GM12872 (cell line): ENCODE data around the gene KCNJ10.
A peak's percentile ranks its signal among the peaks of the same experiment; 100 is the strongest.

Experiments
- TF ChIP-seq, protein P1 (sequence below): IDR thresholded peaks from 3 replicates; pipeline ENCODE4 v1.5.1; 2011; ENCODE audit warnings: low read depth, mild to moderate bottlenecking, low read length, moderate library complexity; ENCODE audit not compliant: insufficient read depth

The KCNJ10 gene

GRCh38 chr1:160080381-160081100, 10.6 kb upstream of the KCNJ10 start:
- TF ChIP-seq, protein P1, sequence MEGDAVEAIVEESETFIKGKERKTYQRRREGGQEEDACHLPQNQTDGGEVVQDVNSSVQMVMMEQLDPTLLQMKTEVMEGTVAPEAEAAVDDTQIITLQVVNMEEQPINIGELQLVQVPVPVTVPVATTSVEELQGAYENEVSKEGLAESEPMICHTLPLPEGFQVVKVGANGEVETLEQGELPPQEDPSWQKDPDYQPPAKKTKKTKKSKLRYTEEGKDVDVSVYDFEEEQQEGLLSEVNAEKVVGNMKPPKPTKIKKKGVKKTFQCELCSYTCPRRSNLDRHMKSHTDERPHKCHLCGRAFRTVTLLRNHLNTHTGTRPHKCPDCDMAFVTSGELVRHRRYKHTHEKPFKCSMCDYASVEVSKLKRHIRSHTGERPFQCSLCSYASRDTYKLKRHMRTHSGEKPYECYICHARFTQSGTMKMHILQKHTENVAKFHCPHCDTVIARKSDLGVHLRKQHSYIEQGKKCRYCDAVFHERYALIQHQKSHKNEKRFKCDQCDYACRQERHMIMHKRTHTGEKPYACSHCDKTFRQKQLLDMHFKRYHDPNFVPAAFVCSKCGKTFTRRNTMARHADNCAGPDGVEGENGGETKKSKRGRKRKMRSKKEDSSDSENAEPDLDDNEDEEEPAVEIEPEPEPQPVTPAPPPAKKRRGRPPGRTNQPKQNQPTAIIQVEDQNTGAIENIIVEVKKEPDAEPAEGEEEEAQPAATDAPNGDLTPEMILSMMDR: no peak

DNA sequence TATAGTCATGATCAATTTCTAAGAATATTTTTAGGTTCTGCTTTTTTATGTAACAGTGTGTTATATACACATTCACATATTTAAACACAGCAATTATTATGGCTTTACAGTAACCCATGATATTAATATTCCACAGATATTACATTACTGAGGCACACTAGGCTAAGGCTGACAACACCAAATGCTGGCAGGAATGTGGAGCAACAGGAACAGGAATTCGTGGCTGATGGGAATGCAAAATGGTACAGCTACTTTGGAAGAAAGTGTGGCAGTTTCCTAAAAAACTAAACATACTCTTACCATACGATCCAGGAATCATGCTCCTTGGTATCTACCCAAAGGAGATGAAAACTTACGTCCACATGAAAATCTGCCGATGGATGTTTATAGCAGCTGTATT, 9.5 kb upstream of the KCNJ10 start:
- TF ChIP-seq, protein P1: no peak

DNA sequence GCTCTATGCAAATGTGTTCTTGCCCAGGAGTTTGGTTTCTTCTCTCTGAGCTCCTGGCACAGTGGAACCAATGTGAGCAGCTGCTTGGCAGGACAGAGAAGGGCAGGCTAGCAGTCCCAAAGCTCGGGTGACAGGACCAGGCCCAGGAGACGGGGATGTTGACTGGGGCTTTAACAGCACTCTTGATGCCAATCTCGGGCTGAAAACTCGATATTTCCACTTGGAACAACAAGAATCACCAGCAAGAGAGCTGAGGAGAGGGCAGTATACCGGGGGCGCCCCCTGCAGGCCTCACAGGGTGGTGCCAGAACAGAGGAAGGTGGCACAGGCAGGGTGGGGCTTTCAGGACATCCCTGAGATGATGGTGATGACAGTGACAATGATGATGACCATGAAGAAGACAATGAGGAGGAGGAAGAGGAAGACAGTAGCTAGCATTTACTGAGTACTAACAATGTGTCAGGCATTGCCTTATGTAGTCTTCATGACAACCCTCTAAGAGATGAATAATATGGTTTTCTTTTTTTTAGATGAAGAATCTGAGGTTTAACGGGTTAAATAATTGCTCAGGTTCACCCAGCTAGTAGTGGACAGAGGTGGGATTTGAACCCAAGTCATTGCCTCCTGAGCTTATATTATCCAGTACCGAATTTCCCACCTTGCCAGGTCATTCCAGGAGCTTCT, 8.7 kb upstream of the KCNJ10 start:
- TF ChIP-seq, protein P1: peak; percentile 90

DNA sequence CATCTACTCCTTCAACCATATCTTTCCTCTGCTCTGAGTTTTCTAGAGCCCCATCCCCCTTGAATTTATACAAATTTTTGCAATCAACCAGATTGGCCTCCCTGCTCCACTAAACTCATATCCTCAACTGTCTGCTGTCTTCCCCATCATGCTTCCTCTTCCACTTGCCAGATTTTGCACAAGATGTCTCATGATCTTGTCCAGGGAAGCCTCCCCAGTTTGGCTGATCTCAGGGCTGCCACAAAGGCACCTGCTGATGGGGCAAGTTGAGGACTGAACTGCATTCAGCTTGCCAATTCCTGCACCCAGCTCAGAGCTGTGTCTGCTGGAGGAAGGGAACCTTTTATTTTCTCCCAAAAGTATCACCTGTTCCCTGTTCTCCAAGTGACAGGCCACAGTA, 7.5 kb upstream of the KCNJ10 start:
- TF ChIP-seq, protein P1: no peak

DNA sequence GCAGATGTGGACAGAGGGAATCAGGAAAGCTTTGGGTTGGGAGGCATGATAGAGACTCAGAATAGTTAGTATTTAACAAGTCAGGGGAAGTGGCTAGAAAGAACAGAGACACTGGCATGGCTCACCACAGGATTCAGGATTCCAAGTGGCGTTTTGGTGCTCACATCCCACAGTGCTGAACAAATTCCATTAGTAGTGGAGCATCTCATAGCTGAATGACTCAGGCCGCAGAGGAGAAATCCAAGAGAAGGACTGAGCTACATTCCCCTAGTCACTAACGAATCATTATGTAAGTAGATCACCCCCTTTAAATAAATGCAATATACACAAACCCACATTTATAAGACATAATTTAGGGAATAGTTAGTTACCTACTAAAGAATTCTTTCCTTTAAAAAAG, 6.3 kb upstream of the KCNJ10 start:
- TF ChIP-seq, protein P1: no peak

DNA sequence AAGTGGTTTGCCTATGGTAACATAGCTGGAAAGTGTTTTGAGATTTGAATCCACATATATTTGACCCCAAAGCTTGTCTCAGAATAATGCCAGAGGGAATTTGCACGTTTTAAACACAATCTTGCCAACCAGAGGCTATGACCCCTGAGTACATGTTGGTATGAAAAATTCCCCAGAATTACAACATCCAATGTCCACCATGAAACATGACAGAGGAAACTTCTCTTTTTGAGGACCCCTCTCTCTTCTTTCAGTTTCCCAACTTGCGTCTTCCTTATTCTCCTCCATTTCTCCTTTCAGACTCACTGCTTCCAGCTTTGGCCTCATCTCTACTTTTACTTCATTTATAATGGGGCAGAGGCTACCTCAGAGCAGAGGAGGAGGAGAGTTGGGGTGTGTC, 5.9 kb upstream of the KCNJ10 start:
- TF ChIP-seq, protein P1: no peak

- TF ChIP-seq, protein P1: no peak
Measured at GRCh38 chr1:160074865-160075264, 4.9 kb upstream of the KCNJ10 start.
